Dedifferentiated amniotic fluid mesenchymal stem cell (primary cell): ENCODE data around the gene SUGP1.

Experiments used
- DNase-seq: peaks from one replicate; pipeline ENCODE4 v3.0.0-alpha.2; 2016; ENCODE audit errors: extremely low spot score

The SUGP1 gene

DNA sequence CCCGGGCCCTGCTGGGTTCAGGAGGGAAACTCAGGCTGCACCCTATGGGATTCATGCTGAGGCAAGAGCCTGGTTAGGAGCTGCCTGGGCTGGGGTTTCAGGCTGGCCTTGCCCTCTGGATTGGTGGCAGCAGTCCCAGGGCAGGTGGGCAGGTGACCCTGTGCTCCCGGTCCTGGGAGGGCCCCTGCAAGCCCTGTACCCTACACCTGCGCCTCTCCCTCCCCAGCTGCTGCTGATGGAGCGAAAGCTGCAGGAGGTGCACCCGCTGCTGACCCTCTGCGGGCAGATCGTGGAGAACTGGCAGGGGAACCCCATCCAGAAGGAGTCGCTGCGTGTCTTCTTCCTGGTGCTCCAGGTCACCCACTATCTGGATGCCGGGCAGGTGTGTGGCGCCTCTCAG lies 20.7 kb upstream of the SUGP1 start:
- no peak for DNase-seq

GRCh38 chr19:19338082-19338481 lies 17.8 kb upstream of the SUGP1 start:
- no peak for DNase-seq

GRCh38 chr19:19337120-19337519 lies 16.8 kb upstream of the SUGP1 start:
- no peak for DNase-seq

DNA sequence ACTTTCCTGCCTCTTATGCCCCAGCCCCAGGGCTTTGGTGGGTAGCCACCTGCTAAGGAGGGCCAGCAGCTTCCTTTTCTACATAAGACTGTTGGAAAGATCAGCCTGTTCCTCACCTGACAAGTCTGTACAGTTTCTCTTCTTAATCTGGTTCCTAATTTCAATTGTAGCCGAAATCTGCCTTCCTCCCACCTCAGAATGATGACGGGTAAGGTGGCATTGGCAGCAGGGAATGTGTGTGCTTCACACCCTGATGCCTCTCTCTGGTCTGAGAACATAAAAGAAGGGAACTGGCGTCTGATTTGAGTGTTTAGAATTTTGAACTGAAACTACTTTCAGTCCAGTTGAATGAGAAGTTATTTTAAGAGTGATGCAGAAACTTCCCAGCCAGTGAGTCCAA lies 16.3 kb upstream of the SUGP1 start:
- DNase-seq: no peak

GRCh38 chr19:19335408-19336158 lies 15.3 kb upstream of the SUGP1 start:
- DNase-seq: no peak

- no peak for DNase-seq
These were observed 14.7 kb upstream of the SUGP1 start for GRCh38 chr19:19334989-19335344.

DNA sequence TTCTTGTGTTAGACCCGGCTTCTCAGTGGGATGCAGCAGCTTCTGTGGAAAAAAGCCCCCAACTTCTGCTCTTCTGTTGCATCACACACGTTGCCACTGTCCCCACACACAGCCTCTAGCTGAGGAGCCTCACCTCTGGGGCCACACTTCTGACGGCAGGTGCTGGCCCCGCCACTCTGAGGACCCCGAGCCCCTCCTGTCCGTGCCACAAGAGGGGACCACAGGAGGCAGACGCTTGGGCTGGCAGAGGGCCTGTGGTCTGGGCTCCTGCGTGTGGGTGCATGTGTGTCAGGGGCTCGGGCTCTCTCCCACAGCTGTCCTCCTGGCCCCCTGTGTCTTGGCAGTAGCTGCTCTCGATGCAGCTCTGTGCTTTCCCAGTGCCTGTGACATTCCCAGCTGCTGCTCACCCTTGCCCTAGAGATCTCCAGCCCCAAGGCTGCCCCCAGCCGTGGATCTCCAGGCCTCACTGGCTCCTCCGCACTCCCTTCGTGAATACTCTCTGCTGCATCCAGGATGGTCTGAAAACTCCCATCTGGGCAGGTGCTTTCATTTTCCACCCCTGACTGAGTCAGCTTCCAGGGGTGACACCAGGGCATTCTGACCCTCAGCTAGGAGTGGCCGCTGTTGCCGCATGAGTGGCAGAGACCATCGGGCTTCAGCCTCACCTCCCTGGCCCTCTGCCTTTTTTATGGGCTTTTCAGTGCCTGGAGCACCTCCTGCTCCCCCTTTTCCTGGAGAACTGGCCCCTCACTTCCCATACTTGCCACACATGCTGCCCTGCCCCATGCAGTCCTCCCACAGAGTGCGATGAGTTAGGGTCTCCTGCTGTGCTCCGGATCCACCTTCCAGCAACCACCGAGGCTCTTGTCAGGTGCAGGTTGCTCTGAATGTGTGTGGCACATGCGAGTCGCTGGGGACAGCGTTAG lies 14.0 kb upstream of the SUGP1 start:
- DNase-seq: no peak

- DNase-seq: no peak
These were observed 8.8 kb upstream of the SUGP1 start for GRCh38 chr19:19329126-19329525.

GRCh38 chr19:19327672-19328071 lies 7.4 kb upstream of the SUGP1 start:
- no peak for DNase-seq

DNA sequence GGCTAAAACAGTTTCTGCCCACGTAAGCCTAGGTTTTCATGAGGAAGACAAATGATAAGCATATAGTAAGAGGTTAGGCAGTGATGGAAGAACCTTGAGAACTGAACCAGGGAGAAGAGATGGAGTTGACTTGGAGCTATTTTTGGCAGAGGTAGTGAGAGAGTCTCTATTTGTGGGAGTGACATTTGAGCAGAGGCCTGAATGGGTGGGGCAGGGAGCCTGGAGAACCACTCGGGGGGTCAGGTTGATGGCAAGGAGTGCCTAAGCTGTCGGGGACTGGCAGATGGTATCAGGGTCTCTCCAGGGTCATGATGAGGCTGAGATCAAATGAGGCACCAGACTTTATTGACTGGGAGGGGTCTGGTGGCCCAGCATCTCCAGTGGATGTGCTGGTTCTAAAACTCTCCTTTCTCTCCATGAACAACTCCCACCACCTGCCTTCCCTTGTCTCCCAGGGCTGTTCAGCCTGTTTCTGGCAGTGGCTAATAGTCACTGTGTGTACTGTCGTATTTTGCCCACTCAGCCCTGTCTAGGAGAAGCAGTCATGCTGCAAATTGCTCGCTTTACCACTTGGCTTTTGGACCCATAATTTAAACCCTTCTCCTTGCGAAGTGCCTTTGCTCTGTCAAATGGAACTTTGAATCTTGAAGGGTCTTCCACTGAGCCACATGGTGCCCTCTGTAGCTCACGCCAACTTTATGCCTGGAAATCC lies 3.9 kb upstream of the SUGP1 start:
- no peak for DNase-seq

DNA sequence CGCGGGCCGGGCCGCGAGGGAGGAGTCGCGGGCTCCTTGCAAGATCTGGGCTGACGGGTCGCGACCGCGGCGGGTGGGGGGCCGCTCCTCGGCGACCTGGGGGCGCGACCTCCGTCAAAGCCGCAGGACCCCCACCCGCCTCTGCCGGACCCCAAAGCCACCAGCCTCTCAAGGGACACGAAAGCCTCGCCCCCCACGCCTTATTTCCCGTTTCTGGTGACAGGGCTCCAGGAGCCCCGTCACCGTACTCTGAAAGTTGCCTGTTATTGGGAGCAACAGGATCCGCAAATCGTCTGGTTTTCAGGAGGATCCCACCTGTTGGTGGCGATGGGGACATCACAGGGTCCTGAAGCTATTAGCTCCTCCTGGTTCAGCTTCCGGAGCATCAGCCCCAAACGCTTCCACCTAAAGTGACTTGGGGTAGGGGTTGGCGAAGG lies 850 bp upstream of the SUGP1 start:
- DNase-seq: no peak

- DNase-seq: no peak
These were observed 463 bp downstream of the SUGP1 start for GRCh38 chr19:19319732-19320360.

GRCh38 chr19:19316082-19316481 lies 4.2 kb downstream of the SUGP1 start:
- no peak for DNase-seq

DNA sequence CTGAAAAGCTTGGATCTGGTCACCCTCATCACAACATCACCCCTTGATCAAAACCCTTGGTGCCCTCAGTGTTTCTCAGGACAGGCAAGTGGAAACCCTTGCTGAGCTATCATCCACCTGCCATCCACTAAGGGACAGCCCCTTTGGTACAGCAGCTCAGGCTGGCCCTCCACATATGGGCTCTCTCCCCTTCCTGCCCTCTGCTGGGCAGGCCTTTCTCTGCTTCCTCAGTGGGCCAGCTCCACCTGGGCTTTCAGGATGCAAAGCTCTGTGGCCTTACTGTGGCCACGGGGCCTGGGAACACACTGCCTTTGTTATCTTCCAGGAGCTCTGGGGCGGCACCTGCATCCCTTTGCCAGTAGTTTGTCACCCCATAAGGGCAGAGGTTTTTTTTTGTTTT lies 4.9 kb downstream of the SUGP1 start:
- no peak for DNase-seq

- no peak for DNase-seq
These were observed 11.9 kb downstream of the SUGP1 start for GRCh38 chr19:19308373-19308772.

DNA sequence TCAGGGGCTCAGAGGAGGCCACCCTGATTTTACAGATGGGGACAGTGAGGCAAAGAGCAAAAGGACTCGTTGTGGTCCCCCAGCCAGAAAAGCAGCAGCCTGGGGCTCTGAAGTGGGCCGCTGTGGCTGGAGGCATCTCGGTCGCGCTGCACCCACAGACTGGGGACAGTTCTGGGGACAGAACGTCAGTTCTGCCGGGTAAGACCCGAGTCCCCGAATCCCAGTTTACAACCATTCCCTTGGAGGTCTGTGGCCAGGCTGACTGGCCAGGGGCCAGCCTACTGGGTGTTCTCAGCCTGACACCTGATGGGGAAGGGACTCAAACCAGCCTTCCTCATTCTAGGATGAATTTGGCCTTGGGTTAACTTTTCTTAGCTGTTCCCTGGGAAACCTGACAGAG lies 14.1 kb downstream of the SUGP1 start:
- no peak for DNase-seq

- DNase-seq: no peak
These were observed 14.6 kb downstream of the SUGP1 start for GRCh38 chr19:19305696-19306095.

DNA sequence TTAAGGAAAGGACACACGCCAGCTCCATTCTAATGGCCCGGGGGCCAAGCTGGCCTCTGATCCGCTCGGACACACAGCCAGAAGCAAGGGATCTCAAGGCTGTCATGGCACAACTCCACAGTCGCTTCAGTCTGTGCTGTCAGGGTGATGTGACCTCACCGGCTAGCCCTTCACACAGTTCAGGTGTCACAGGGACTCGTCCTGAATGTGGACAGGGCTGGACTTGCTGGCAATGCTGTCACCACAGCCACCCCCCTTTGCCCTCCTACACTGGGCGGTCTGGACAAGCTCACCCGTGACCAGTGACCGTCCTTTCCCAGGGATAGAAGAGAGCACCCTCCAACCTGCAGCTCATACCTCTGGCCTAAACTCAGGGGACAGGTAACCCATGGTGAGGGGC lies 15.2 kb downstream of the SUGP1 start:
- no peak for DNase-seq

DNA sequence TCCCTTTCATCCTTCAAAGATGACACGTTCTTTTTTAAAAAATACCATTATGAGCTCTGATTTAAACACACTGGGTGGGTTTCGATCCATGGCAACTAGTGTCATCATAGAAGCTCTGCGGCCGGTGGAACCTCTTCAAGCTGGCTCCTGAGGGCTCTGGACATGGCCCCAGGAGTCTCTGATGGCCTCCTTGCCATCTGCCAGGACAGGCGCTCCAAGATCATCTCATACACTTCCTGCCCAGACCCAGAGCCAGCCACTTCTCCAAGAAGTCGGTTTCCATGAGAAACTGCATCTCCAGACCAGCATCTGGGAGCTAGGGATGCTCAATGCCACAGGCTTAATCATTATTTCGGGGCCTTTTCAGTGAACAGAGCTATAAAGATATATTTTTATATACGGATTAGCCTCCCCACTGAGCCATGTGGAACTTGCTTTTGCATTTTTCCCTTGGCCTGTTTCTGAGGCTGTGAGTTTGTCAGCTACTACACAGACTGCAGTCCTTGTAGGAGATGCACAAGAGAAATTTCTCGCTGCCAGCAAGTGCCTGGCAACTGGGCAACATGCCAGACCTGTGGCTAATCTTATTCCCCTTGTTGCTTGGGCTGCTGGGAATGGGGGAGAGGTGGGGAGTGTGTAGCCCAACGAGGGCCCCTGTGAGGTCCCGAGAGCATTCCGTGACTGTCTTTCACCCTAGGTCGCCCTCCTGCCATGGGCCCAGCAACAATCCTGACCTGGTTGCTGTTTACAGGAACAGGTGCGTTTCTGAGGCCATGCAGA lies 15.9 kb downstream of the SUGP1 start:
- DNase-seq: no peak

- DNase-seq: no peak
These were observed 16.9 kb downstream of the SUGP1 start for GRCh38 chr19:19303411-19303810.

DNA sequence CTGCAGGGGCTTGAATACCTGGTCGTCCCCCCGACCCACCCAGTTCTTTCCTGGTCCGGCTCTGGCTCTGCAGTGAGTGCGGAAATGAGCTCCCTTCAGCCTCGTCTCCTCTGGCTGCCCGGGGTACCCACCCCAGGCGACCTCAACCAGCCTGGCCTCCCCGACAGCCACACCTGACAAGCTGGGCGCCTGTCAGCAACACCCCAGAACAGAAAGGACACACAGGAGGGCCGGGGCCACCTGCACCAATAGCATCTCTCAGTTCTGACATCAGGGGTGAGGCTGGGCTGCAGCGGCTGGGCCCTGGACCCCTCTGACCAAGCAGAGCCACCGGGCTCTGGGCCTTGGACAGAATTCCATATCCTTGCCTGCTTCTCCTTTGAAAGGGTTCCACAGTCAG lies 19.7 kb downstream of the SUGP1 start:
- no peak for DNase-seq
